CD14-positive monocyte (primary cell): ENCODE results near the gene FKBP11. TPM values are rescaled to one million over a fixed set of nuclear protein-coding genes. Genes with fewer than 3 reads are reported as not detected.

ENCODE experiments used
- DNase-seq, 3 donors: peaks; one replicate each; pipeline ENCODE4 v3.0.0-alpha.2; 2011 to 2022
- H2AFZ ChIP-seq: 2 replicates; pipeline ENCODE4 v1.6.0; 2012; ENCODE audit warnings: mild to moderate bottlenecking, low read depth, low read length, inconsistent platforms; ENCODE audit not compliant: insufficient read depth, poor library complexity, severe bottlenecking
- H3K27ac ChIP-seq, 2 donors: 1 replicate in 1 of 2; 2 replicates in 1 of 2; pipeline ENCODE4 v1.5.1; 2012 to 2013; ENCODE audit warnings: low read length in 2 of 2, control low read depth in 1 of 2, inconsistent platforms in 1 of 2, low read depth in 1 of 2, mild to moderate bottlenecking in 1 of 2
- H3K27me3 ChIP-seq, 2 donors: one replicate each; pipeline versions ENCODE4 v1.6.0 to v1.6.1; 2011 to 2013; ENCODE audit warnings: low read length in 2 of 2; ENCODE audit not compliant: control insufficient read depth in 2 of 2, insufficient read depth in 2 of 2
- H3K36me3 ChIP-seq, 2 donors: replicated peaks in 1 of 2; 1 replicate in 1 of 2; 2 replicates in 1 of 2; pipeline versions ENCODE4 v1.5.1 to v1.6.1; 2012 to 2013; ENCODE audit warnings: low read length in 2 of 2, control low read depth in 1 of 2, inconsistent platforms in 1 of 2, mild to moderate bottlenecking in 1 of 2; ENCODE audit not compliant: insufficient read depth in 2 of 2, control insufficient read depth in 1 of 2
- H3K4me1 ChIP-seq, 2 donors: 1 replicate in 1 of 2; 2 replicates in 1 of 2; pipeline versions ENCODE4 v1.5.1 to v1.6.1; 2012 to 2013; ENCODE audit warnings: low read length in 2 of 2, control low read depth in 1 of 2, inconsistent platforms in 1 of 2, mild to moderate bottlenecking in 1 of 2, moderate library complexity in 1 of 2; ENCODE audit not compliant: insufficient read depth in 2 of 2, control insufficient read depth in 1 of 2
- H3K4me2 ChIP-seq: replicated peaks from 2 replicates; pipeline ENCODE3; 2012; ENCODE audit warnings: low read length, moderate library complexity, mild to moderate bottlenecking; ENCODE audit not compliant: poor library complexity, severe bottlenecking; ENCODE audit errors: extremely low read depth
- H3K4me3 ChIP-seq, 3 experiments: fragments of 200-600 bp in 1 of 3; sonication (generic) in 1 of 3; replicated peaks in 1 of 3; 1 replicate in 2 of 3; 2 replicates in 1 of 3; pipeline ENCODE4 v1.5.1; 2011 to 2013; ENCODE audit warnings: low read length in 3 of 3, mild to moderate bottlenecking in 3 of 3, control low read depth in 2 of 3, low read depth in 2 of 3, inconsistent platforms in 1 of 3, moderate library complexity in 1 of 3
- H3K79me2 ChIP-seq: 2 replicates; pipeline ENCODE4 v1.6.0; 2012; ENCODE audit warnings: mild to moderate bottlenecking, control low read depth, inconsistent platforms, low read length, moderate library complexity; ENCODE audit not compliant: insufficient read depth
- H3K9ac ChIP-seq: 2 replicates; pipeline ENCODE4 v1.6.0; 2017; ENCODE audit warnings: low read length, mild to moderate bottlenecking; ENCODE audit not compliant: insufficient read depth, poor library complexity, severe bottlenecking
- H3K9me3 ChIP-seq, 2 donors: replicated peaks in 1 of 2; 1 replicate in 1 of 2; 2 replicates in 1 of 2; pipeline versions ENCODE4 v1.5.1 to v1.6.1; 2012 to 2013; ENCODE audit warnings: low read length in 2 of 2, control low read depth in 1 of 2; ENCODE audit not compliant: control insufficient read depth in 1 of 2, insufficient read depth in 1 of 2
- H4K20me1 ChIP-seq: 2 replicates; pipeline ENCODE4 v1.6.0; 2012; ENCODE audit warnings: mild to moderate bottlenecking, low read length, control low read depth, moderate library complexity; ENCODE audit not compliant: insufficient read depth
- H3K27ac Mint-ChIP-seq, 7 donors: one replicate each; pipeline ENCODE4 v1.8.0; 2020; ENCODE audit warnings: mild to moderate bottlenecking in 7 of 7, mixed read lengths in 7 of 7, moderate library complexity in 6 of 7, inconsistent platforms in 2 of 7
- H3K27me3 Mint-ChIP-seq, 3 donors: one replicate each; pipeline ENCODE4 v1.8.0; 2021 to 2022; ENCODE audit warnings: low read depth in 3 of 3, mild to moderate bottlenecking in 3 of 3, mixed read lengths in 3 of 3, moderate library complexity in 3 of 3, inconsistent platforms in 1 of 3
- H3K36me3 Mint-ChIP-seq, 2 donors: one replicate each; pipeline ENCODE4 v1.8.0; 2020; ENCODE audit warnings: mixed read lengths in 2 of 2, inconsistent platforms in 1 of 2, mild to moderate bottlenecking in 1 of 2
- H3K4me1 Mint-ChIP-seq: one replicate; pipeline ENCODE4 v1.8.0; 2020; ENCODE audit warnings: mild to moderate bottlenecking, mixed read lengths
- H3K4me3 Mint-ChIP-seq, 2 donors: one replicate each; pipeline ENCODE4 v1.8.0; 2020; ENCODE audit warnings: mild to moderate bottlenecking in 2 of 2, mixed read lengths in 2 of 2, moderate library complexity in 1 of 2
- H3K9me3 Mint-ChIP-seq, 7 donors: one replicate each; pipeline ENCODE4 v1.8.0; 2020 to 2022; ENCODE audit warnings: mixed read lengths in 7 of 7, mild to moderate bottlenecking in 6 of 7, moderate library complexity in 6 of 7, inconsistent platforms in 2 of 7
- CTCF ChIP-seq: fragments of 200-600 bp; IDR thresholded peaks from one replicate; pipeline ENCODE4 v1.8.0; 2022; ENCODE audit warnings: antibody characterized with exemption, mild to moderate bottlenecking
- WGBS: methylation state at CpG from one replicate; pipeline ENCODE4 v1.1.5; 2013; ENCODE audit warnings: missing lambda C conversion rate; ENCODE audit not compliant: insufficient coverage; 5-methylcytosine and 5-hydroxymethylcytosine counted together
- intact Hi-C, 2 donors: fragments of 100-400 bp; cut with micrococcal nuclease; formaldehyde crosslinking; loops; one replicate each; pipeline versions ENCODE4 v1.15.0 to v1.15.1; 2023
- polyA plus RNA-seq, 3 donors: library from polyadenylated mRNA; depleted of rRNA in 1 of 3; unstranded in 2 of 3; stranded (reverse) in 1 of 3; fragments of 300-500 nt in 2 of 3; fragments of >200 nt in 1 of 3; fragmentation: Illumina TruSeq in 2 of 3; gene quantifications; 1 replicate in 2 of 3; 2 replicates in 1 of 3; pipeline ENCODE4 v1.2.3, GENCODE V29; 2012 to 2021

Gene FKBP11
- polyA plus RNA-seq, 3 donors = 1.5 to 15.2 (median 2.2) TPM

DNA sequence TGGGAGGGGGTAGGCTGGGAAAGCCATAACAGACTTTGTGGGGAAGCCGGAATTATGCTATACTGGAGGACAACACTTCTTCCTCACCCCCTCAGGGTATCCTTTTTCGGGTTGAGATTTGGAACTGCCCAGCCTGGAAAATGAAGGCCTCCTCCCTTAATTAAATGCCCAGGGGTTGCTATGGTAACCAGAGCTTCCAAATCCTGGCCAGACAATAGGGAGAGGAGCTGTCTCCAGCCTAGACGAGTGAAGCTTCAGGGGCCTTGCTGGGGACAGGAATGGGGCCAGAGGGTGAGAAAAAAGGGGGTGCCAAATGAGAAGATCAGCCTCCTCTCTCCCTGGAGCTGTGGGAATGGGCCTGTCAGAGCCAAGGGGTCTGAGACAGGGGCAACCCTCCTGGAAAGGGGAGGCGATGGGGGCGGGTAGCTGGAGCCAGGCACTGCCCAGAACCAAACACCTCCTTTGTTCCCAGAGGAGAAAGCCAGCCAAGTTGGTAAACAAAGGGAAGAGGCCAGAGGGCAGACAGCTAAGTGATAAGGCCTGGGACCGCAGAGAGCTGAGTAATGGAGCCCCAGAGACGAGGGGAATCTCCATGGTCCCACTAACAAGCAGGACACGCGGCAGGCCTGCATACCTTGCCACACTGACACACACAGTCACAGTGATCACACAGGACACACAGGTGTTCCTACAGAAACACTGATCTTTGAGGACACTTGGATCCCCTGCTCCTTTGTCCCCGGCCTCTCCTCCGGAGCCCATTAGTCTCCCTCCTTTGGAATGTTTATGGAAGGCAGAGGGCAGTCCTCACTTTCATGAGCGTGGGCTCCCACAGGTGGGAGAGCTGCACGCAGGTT, 41.8 kb downstream of the FKBP11 start:
- H3K79me2 ChIP-seq = no peaks in the 10 kb centered on the region
- H3K27ac Mint-ChIP-seq = no peak overlapping the region
- no peaks in the 10 kb centered on the region for H4K20me1 ChIP-seq
- H3K36me3 ChIP-seq = no peaks in the 10 kb centered on the region
- peaks cover 0 to 3% (median 0%) of the 10 kb centered on the region in 7 donors for H3K9me3 Mint-ChIP-seq
- H3K4me1 ChIP-seq = no peaks in the 10 kb centered on the region
- no peaks in the 10 kb centered on the region for H3K9me3 ChIP-seq
- H3K27me3 Mint-ChIP-seq = peaks cover 22 to 43% (median 28%) of the 10 kb centered on the region in 3 donors
- intact Hi-C loops = no loop called here
- no peak overlapping the region for H2AFZ ChIP-seq
- no peak overlapping the region for H3K4me2 ChIP-seq
- H3K9ac ChIP-seq = no peak overlapping the region
- H3K27me3 ChIP-seq = peaks cover 16 to 23% of the 10 kb centered on the region in 2 donors
- TF ChIP-seq CTCF = no peak
- no peak overlapping the region for H3K4me3 ChIP-seq
- DNase-seq = no peak
- H3K36me3 Mint-ChIP-seq = no peaks in the 10 kb centered on the region
- 93% methylated on average over 2 of the region's 13 CpGs for WGBS
- H3K4me1 Mint-ChIP-seq = peaks cover 6% of the 10 kb centered on the region
- H3K4me3 Mint-ChIP-seq = no peak overlapping the region
- H3K27ac ChIP-seq = no peak overlapping the region

DNA sequence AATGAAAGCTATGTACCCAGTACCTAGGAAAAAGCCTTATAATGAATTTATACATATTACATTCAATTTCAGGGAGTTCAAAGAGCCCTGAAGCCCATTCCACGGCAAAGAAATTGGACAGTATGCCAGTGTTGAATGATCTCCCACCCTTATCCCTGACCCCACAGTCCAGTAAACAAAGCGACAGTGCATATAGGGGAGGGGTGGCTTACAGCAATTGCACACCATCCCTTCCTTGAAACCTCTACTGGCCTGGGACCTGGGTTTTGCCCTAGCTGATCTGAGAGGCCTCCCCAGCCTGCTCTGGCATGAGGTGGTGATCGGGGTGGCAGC, 42.4 kb downstream of the FKBP11 start:
- TF ChIP-seq CTCF = no peak

More for the DNA sequence above, 42.4 kb downstream of the FKBP11 start:
- no peaks in the 10 kb centered on the region for H4K20me1 ChIP-seq
- no peak overlapping the region for H3K4me2 ChIP-seq
- H3K9me3 Mint-ChIP-seq = peaks cover 0 to 3% (median 0%) of the 10 kb centered on the region in 7 donors
- H3K4me3 Mint-ChIP-seq = no peak overlapping the region
- no peak overlapping the region for H3K9ac ChIP-seq
- no peaks in the 10 kb centered on the region for H3K36me3 ChIP-seq
- H3K27ac Mint-ChIP-seq = no peak overlapping the region
- H3K27ac ChIP-seq = no peak overlapping the region
- no peaks in the 10 kb centered on the region for H3K36me3 Mint-ChIP-seq
- intact Hi-C loops = no loop called here
- peaks cover 22 to 44% (median 28%) of the 10 kb centered on the region in 3 donors for H3K27me3 Mint-ChIP-seq
- no peak overlapping the region for H2AFZ ChIP-seq
- no peak for DNase-seq
- H3K79me2 ChIP-seq = no peaks in the 10 kb centered on the region
- peaks cover 6% of the 10 kb centered on the region for H3K4me1 Mint-ChIP-seq
- peaks cover 16 to 23% of the 10 kb centered on the region in 2 donors for H3K27me3 ChIP-seq
- no CpG with 5 or more reads among the region's 3 CpGs for WGBS
- no peaks in the 10 kb centered on the region for H3K4me1 ChIP-seq
- no peak overlapping the region for H3K4me3 ChIP-seq
- no peaks in the 10 kb centered on the region for H3K9me3 ChIP-seq
